Measurements from ENCODE around the gene GORASP2.

The GORASP2 gene

DNA sequence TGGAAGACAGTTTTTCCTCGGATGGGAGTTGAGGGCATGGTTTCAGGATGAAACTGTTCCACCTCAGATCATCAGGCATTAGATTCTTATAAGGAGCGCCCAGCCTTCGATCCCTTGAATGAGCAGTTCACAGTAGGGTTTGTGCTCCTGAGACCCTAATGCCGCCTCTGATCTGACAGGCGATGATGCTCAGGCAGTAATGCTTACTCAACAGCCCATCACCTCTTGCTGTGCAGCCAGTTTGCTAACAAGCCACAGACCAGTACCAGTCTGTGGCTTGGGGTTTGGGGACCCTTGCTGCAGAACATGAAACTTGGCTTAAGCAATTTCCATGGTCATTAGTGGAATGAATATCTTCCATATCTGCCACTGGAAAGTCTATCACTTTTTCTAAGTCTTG lies 56.4 kb downstream of the GORASP2 start:
- Histone ChIP-seq H3K79me2 (ENCODE audit: insufficient read depth, low read depth) (no peaks in the 10 kb centered on the region), H3K4me3 (IDR thresholded peaks at IDR 0.05; ENCODE audit: insufficient read depth, low read depth, low read length) (no peak overlapping the region), H2AFZ (ENCODE audit: low read depth) (no peak overlapping the region), H3K4me2 (no peak overlapping the region), H4K20me1 (ENCODE audit: insufficient read depth) (no peaks in the 10 kb centered on the region), H3K27ac (no peak overlapping the region), H3K9ac (no peak overlapping the region), H3K36me3 (ENCODE audit: insufficient read depth) (no peaks in the 10 kb centered on the region), H3K4me1 (ENCODE audit: low read depth, poor library complexity, severe bottlenecking) (no peaks in the 10 kb centered on the region), H3K27me3 (ENCODE audit: insufficient read depth, low read depth) (no peaks in the 10 kb centered on the region)
- TF ChIP-seq, protein P1, sequence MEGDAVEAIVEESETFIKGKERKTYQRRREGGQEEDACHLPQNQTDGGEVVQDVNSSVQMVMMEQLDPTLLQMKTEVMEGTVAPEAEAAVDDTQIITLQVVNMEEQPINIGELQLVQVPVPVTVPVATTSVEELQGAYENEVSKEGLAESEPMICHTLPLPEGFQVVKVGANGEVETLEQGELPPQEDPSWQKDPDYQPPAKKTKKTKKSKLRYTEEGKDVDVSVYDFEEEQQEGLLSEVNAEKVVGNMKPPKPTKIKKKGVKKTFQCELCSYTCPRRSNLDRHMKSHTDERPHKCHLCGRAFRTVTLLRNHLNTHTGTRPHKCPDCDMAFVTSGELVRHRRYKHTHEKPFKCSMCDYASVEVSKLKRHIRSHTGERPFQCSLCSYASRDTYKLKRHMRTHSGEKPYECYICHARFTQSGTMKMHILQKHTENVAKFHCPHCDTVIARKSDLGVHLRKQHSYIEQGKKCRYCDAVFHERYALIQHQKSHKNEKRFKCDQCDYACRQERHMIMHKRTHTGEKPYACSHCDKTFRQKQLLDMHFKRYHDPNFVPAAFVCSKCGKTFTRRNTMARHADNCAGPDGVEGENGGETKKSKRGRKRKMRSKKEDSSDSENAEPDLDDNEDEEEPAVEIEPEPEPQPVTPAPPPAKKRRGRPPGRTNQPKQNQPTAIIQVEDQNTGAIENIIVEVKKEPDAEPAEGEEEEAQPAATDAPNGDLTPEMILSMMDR (conservative IDR thresholded peaks at IDR 0.05; ENCODE audit: low read depth, low read length), result no peak

DNA sequence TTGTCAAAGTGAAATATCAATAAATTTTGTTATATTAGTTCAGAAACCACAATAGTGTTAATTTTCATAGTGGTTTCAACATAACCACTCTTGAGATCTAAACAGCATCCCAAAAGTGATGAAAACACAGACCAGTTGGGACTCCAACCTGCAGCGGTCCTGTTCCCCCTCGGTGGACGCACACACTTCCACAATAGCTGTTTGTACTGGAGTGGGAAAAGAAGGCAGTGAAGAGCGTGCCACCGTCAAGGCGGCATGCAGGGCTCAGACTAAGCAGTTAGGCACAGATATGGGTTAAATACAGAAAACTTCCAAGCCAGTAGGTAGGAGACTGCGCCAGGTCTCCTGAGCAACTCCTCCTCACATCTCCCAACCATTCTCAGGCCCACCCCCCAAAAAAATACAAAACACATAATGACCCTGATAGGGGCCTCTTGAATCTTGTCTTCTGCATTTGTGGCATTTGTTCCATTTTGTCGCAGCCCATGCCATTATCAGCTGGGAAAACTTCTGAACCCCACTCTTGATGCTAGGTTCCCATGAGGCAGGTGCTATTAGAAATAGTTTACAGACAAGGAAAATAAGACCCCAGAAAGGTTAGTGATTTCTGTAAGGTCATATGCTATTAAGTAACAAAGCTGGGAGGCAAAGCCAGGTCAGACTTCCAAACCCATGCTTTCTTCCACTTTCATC lies 57.7 kb downstream of the GORASP2 start:
- TF ChIP-seq, protein P1 (conservative IDR thresholded peaks at IDR 0.05; ENCODE audit: low read depth, low read length), result no peak
- Histone ChIP-seq H3K79me2 (ENCODE audit: insufficient read depth, low read depth) (no peaks in the 10 kb centered on the region), H3K4me2 (no peak overlapping the region), H3K4me1 (ENCODE audit: low read depth, poor library complexity, severe bottlenecking) (no peaks in the 10 kb centered on the region), H3K9ac (no peak overlapping the region), H3K27me3 (ENCODE audit: insufficient read depth, low read depth) (no peaks in the 10 kb centered on the region), H4K20me1 (ENCODE audit: insufficient read depth) (no peaks in the 10 kb centered on the region), H3K4me3 (IDR thresholded peaks at IDR 0.05; ENCODE audit: insufficient read depth, low read depth, low read length) (no peak overlapping the region), H3K36me3 (ENCODE audit: insufficient read depth) (no peaks in the 10 kb centered on the region), H2AFZ (ENCODE audit: low read depth) (no peak overlapping the region), H3K27ac (no peak overlapping the region)

DNA sequence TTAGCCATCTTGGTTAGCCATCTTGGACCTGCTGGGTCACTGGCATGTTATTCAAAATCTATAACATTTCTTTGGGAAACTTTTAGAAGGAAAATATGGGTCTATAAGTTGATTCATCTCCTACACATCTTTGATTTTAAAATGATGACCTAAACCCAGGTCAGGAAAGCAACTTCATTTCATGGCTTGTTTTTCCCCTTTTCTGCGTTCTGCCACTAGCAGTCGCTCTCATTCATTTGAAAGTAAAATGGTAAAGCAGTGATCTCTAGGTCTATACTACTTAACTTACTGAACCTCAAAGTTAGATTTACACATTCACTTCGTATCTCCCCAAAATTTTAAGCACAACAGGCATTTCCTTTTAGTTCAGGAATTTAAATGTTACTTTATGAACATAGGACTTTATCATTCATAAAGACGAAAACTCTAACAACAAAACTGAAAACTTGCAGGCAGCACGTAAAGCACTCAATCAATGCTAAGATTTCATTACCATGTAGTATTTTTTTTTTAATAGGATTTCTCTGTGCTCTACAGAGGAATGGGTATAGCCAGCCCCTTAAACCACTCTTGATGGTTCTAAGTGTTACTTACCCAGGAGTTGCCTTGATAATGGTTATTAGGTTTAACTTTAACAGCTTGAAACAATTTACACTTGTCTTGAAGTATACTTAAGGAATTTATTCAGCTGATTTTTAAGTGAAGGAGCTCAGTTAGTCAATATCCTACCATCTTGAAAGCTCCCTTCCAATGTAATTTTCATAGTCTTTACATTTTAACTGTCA lies 62.5 kb downstream of the GORASP2 start:
- H4K20me1 ChIP-seq (ENCODE audit: insufficient read depth), result no peaks in the 10 kb centered on the region
- TF ChIP-seq, protein P1 (conservative IDR thresholded peaks at IDR 0.05; ENCODE audit: low read depth, low read length), result no peak
- no peaks in the 10 kb centered on the region for H3K27me3 ChIP-seq (ENCODE audit: insufficient read depth, low read depth)
- H3K27ac ChIP-seq, result no peak overlapping the region
- H2AFZ ChIP-seq (ENCODE audit: low read depth), result no peak overlapping the region
- no peaks in the 10 kb centered on the region for H3K79me2 ChIP-seq (ENCODE audit: insufficient read depth, low read depth)
- H3K9ac ChIP-seq, result no peak overlapping the region
- no peaks in the 10 kb centered on the region for H3K36me3 ChIP-seq (ENCODE audit: insufficient read depth)
- H3K4me2 ChIP-seq, result no peak overlapping the region
- H3K4me3 ChIP-seq (IDR thresholded peaks at IDR 0.05; ENCODE audit: insufficient read depth, low read depth, low read length), result no peak overlapping the region
- H3K4me1 ChIP-seq (ENCODE audit: low read depth, poor library complexity, severe bottlenecking), result no peaks in the 10 kb centered on the region

DNA sequence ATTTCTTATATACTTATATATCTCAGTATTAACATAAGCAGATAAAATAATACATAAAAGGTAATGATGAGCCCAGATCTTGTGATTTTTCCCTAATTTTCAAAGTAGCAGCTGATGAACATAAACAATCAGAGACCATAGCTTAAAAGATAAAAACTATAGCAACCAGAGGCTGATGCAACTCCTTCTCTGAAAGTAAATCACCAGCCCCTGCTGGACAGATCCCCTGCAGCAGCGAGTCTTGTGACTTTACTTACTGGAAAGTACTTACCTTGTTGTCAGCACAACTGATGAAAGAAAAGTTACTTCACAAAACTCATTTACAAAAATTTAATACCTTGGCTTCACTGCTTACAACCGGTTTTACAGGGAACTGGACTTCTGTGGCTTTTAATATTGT lies 67.3 kb downstream of the GORASP2 start:
- H3K4me2 ChIP-seq, result no peak overlapping the region
- TF ChIP-seq, protein P1 (conservative IDR thresholded peaks at IDR 0.05; ENCODE audit: low read depth, low read length), result no peak
- H3K79me2 ChIP-seq (ENCODE audit: insufficient read depth, low read depth), result no peaks in the 10 kb centered on the region
- H3K9ac ChIP-seq, result no peak overlapping the region
- H3K27me3 ChIP-seq (ENCODE audit: insufficient read depth, low read depth), result no peaks in the 10 kb centered on the region
- H3K27ac ChIP-seq, result no peak overlapping the region
- no peak overlapping the region for H2AFZ ChIP-seq (ENCODE audit: low read depth)
- H4K20me1 ChIP-seq (ENCODE audit: insufficient read depth), result no peaks in the 10 kb centered on the region
- H3K36me3 ChIP-seq (ENCODE audit: insufficient read depth), result no peaks in the 10 kb centered on the region
- H3K4me1 ChIP-seq (ENCODE audit: low read depth, poor library complexity, severe bottlenecking), result no peaks in the 10 kb centered on the region
- H3K4me3 ChIP-seq (IDR thresholded peaks at IDR 0.05; ENCODE audit: insufficient read depth, low read depth, low read length), result no peak overlapping the region

Data from KMS-11 (cell line).